Middle frontal gyrus (tissue), 1 donor: ENCODE data around the gene OR4F6.

Experiments used
- DNase-seq: peaks from one replicate; pipeline ENCODE4 v3.0.0-alpha.2; 2015; ENCODE audit warnings: low spot score; ENCODE audit errors: extremely low spot score

Gene OR4F6

DNA sequence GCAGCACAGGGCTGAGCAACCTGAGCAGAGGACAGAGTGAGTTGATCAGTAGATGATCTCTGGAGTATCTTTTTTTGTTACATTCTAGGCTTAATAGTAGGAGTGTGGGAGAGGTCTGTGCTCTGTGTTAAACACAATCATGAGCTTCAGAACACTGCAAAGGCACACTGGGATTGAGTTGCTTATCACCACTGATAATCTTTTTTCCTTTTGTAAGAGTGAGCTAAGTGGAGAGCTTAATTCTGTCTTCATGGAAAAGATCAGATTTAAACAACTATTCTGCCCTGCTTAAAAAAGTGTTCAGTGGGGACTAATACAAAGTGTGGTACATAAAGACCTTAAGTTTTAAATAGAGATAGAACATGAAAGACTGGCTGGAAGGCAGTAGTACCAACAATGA lies 1.1 kb downstream of the OR4F6 start:
- DNase-seq = no peak

- DNase-seq = no peak
These were observed 1.6 kb downstream of the OR4F6 start for GRCh38 chr15:101804941-101805340.

DNA sequence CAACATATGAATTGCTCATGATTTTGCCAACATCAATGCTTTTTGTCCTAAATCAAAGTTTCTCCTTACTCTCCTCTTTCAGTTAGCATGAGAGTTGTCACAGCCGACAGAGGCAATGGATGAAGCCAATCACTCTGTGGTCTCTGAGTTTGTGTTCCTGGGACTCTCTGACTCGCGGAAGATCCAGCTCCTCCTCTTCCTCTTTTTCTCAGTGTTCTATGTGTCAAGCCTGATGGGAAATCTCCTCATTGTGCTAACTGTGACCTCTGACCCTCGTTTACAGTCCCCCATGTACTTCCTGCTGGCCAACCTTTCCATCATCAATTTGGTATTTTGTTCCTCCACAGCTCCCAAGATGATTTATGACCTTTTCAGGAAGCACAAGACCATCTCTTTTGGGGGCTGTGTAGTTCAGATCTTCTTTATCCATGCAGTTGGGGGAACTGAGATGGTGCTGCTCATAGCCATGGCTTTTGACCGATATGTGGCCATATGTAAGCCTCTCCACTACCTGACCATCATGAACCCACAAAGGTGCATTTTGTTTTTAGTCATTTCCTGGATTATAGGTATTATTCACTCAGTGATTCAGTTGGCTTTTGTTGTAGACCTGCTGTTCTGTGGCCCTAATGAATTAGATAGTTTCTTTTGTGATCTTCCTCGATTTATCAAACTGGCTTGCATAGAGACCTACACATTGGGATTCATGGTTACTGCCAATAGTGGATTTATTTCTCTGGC lies 2.5 kb downstream of the OR4F6 start:
- no peak for DNase-seq

- DNase-seq = no peak
These were observed 4.1 kb downstream of the OR4F6 start for GRCh38 chr15:101807345-101807945.

GRCh38 chr15:101808201-101808600 lies 4.9 kb downstream of the OR4F6 start:
- DNase-seq = no peak

DNA sequence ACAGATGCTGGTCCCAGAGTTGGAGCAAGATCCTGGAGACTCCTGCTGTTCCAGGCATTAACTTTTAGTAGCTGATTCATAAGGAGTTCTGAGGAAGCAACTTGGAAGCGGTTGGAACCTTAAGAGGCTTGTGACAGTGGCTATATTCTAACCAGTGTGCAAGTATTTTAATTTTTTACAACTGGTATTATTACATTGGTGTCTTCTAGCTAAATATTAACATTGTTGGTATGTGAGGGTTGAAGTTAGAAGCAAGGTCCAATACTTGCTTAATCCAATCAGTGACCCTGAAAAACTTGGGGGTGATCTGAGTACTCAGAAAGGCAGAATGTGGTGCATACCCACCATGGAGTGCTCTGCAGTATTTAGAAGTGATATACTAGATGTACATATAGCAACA lies 7.1 kb downstream of the OR4F6 start:
- no peak for DNase-seq

DNA sequence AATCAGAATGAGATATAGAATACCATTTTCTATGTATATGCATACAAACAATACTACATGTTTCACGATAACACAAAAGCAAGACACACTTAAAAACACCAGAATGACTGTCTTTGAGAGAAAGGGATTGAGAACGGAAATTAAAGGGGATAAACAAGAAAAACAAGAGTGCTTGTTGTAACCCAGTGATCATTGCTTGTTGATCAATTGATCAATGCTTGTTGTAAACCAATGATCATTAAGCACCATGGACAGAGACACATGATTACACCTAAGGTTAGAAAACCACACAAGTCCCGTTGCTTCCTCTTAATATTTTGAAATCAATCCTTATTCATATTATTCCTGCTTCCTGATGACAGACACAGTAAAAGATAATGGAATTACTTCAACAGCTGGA lies 7.6 kb downstream of the OR4F6 start:
- DNase-seq = no peak

- DNase-seq = no peak
These were observed 8.6 kb downstream of the OR4F6 start, which contains the start of gene OR4F15 for GRCh38 chr15:101811902-101812301. TSS of gene OR4F15 (plus strand) at chr15:101812202. CDS start at chr15:101818187, 5,985 bp downstream.

- DNase-seq = no peak
These were observed 10.7 kb downstream of the OR4F6 start for GRCh38 chr15:101813803-101814534.

GRCh38 chr15:101820781-101821180 lies 17.5 kb downstream of the OR4F6 start:
- no peak for DNase-seq

DNA sequence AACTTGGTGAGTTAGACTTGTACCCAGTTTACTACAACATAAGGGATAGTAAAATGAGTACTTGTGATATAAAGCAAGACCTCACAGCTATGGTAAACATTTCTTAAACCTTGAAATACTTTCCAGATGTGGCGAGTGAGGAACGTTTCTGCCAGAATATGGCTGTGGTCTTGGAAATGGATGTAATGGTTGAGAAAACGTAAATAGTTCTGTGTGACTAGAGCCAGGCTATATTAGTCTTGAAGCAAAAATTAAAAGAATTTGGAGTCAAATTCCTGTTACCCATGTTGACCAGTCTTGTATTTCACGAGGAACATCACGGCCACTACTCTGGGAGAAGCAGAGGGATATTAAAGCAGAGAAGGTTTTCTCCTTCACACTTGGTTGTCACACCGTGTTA lies 23.9 kb downstream of the OR4F6 start:
- no peak for DNase-seq

DNA sequence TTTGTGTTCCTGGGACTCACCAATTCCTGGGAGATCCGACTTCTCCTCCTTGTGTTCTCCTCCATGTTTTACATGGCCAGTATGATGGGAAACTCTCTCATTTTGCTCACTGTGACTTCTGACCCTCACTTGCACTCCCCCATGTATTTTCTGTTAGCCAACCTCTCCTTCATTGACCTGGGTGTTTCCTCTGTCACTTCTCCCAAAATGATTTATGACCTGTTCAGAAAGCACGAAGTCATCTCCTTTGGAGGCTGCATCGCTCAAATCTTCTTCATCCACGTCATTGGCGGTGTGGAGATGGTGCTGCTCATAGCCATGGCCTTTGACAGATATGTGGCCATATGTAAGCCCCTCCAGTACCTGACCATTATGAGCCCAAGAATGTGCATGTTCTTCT lies 25.5 kb downstream of the OR4F6 start:
- DNase-seq = no peak

DNA sequence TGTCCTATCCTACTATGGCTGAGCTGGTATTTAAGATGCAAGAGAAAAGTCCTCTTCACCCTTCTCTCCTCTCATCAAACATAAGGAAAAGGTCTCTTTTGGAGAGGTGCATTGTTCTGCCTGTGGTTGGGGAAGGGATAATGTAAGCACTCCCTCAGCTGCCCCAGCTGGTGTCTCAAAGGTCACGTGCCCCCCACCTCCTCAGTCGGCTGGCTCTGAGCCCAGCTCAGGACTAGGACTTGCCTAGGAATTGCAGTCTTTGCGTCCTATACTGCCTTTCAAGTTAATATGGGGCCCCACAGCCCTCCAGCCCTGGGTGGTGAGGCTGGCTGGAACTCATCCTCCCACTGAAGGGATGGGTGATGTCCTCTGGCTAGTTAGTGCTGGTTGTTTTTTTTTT lies 38.3 kb downstream of the OR4F6 start:
- DNase-seq = no peak

DNA sequence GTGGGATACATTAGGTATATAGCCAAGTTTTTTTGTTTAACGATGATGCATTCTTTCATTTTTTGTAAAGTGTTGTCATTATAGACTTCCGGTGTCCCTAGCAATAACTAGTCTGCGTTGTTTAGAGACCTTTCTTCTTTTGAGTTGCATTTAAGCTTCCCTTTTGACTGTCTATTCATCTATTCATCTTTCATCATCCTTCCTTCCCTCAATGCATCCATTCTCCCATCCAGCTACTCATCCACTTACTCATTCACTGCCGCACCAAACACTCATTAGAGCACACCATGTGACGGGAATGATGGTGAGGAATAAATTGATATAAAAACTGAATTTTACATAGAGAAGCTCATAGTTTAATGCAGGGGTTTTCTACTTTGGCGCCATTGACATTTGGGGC lies 41.6 kb downstream of the OR4F6 start:
- DNase-seq = no peak

- no peak for DNase-seq
These were observed 49.0 kb downstream of the OR4F6 start for GRCh38 chr15:101852356-101852755.
